Colonic mucosa (tissue), 4 donors: Measurements from ENCODE around the gene INO80. TPM values are rescaled to one million over a fixed set of nuclear protein-coding genes. Genes with fewer than 3 reads are reported as not detected.

Experiments
- DNase-seq: peaks from one replicate; pipeline ENCODE4 v3.0.0-alpha.2; 2020
- H3K27ac ChIP-seq: fragments of 200-600 bp; one replicate; pipeline ENCODE4 v1.8.0; 2021
- H3K27me3 ChIP-seq: fragments of 200-600 bp; one replicate; pipeline ENCODE4 v1.8.0; 2021
- H3K36me3 ChIP-seq: fragments of 200-600 bp; one replicate; pipeline ENCODE4 v1.8.0; 2021
- H3K4me1 ChIP-seq: fragments of 200-600 bp; one replicate; pipeline ENCODE4 v1.8.0; 2021; ENCODE audit warnings: mild to moderate bottlenecking
- H3K4me3 ChIP-seq: fragments of 200-600 bp; one replicate; pipeline ENCODE4 v1.8.0; 2021
- H3K9ac ChIP-seq, 2 donors: one replicate each; pipeline ENCODE4 v1.7.0; 2013; ENCODE audit warnings: control low read depth in 2 of 2, low read depth in 2 of 2, low read length in 2 of 2
- H3K9me3 ChIP-seq: fragments of 200-600 bp; one replicate; pipeline ENCODE4 v1.8.0; 2021
- intact Hi-C: fragments of 100-400 bp; cut with DNase I; formaldehyde crosslinking; loops from one replicate; pipeline ENCODE4 v1.14.1; 2022
- total RNA-seq, 2 donors: library from RNA; stranded (reverse); fragmentation: NEBNext Ultra II Directional in 1 of 2; extraction: Animal tissue kit (Norgen Biotek cat#: 25700) in 1 of 2; gene quantifications; one replicate each; pipeline ENCODE4 v1.2.1, GENCODE V29; 2021
- TF ChIP-seq, protein P1 (sequence below): fragments of 200-600 bp; IDR thresholded peaks from one replicate; pipeline ENCODE4 v1.8.0; 2022; ENCODE audit warnings: antibody characterized with exemption, mild to moderate bottlenecking
- donor health status: healthy.
- donor health status: DM: no; HTN: no; CAD: no.
- donor health status: DM: no; HTN: no; CAD: no.

The INO80 gene
- total RNA-seq, 2 donors from 2014 or later: 17.6 to 27.4 TPM

DNA sequence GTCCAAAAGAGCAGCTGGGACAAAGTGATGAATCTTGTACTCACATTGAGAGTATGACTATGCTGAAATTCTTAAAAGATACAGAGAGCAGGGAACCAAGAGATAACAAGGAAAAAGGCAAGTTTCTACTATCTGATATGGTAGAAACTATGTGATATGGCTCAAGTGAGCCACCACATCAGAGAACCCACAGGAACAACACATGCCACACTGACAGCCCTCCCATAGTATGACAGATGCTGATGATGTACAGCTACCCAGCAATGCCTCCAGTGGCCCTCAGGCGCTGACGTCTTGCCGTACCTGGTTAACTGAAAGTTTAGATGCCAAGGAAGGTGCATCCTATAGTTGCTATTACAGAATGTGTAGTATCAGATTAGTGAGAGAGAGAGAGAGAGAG is 120.4 kb downstream of the INO80 start:
- Histone ChIP-seq H3K36me3 (peaks cover 7% of the 10 kb centered on the region), H3K9me3 (no peaks in the 10 kb centered on the region), H3K27me3 (no peaks in the 10 kb centered on the region), H3K4me1 (no peaks in the 10 kb centered on the region), H3K9ac (no peak overlapping the region), H3K27ac (no peak overlapping the region), H3K4me3 (no peak overlapping the region)
- intact Hi-C loops: no loop called here
- TF ChIP-seq, protein P1, sequence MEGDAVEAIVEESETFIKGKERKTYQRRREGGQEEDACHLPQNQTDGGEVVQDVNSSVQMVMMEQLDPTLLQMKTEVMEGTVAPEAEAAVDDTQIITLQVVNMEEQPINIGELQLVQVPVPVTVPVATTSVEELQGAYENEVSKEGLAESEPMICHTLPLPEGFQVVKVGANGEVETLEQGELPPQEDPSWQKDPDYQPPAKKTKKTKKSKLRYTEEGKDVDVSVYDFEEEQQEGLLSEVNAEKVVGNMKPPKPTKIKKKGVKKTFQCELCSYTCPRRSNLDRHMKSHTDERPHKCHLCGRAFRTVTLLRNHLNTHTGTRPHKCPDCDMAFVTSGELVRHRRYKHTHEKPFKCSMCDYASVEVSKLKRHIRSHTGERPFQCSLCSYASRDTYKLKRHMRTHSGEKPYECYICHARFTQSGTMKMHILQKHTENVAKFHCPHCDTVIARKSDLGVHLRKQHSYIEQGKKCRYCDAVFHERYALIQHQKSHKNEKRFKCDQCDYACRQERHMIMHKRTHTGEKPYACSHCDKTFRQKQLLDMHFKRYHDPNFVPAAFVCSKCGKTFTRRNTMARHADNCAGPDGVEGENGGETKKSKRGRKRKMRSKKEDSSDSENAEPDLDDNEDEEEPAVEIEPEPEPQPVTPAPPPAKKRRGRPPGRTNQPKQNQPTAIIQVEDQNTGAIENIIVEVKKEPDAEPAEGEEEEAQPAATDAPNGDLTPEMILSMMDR: no peak
- DNase-seq: no peak

DNA sequence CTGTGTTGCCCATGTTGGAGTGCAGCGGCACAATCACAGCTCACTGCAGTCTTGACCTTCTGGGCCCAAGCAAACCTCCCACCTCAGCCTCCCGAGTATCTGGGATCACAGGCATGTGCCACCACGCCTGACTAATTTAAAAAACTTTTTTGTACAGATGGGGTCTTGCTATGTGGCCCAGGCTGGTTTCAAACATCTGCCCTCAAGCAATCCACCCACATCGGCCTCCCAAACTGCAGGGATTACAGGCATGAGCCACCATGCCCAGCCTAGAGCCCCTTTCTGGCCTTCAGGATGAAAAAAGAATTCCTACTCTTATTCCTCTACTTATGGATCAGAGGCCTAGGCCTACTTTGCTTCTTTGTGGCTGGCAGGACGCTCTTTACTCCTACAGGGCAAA is 123.3 kb downstream of the INO80 start:
- no peak for DNase-seq
- Histone ChIP-seq H3K36me3 (peaks cover 8% of the 10 kb centered on the region), H3K27me3 (no peaks in the 10 kb centered on the region), H3K4me1 (no peaks in the 10 kb centered on the region), H3K4me3 (no peak overlapping the region), H3K27ac (no peak overlapping the region), H3K9me3 (no peaks in the 10 kb centered on the region), H3K9ac (no peak overlapping the region)
- intact Hi-C loops: no loop called here
- TF ChIP-seq, protein P1: no peak

GRCh38 chr15:40992241-40992741 is 123.8 kb downstream of the INO80 start:
- TF ChIP-seq, protein P1: no peak
- intact Hi-C loops: no loop called here
- no peaks in the 10 kb centered on the region for H3K9me3 ChIP-seq
- H3K27me3 ChIP-seq: no peaks in the 10 kb centered on the region
- no peaks in the 10 kb centered on the region for H3K4me1 ChIP-seq
- H3K27ac ChIP-seq: no peak overlapping the region
- no peak overlapping the region for H3K4me3 ChIP-seq
- DNase-seq: no peak
- H3K9ac ChIP-seq: no peak overlapping the region
- peaks cover 12% of the 10 kb centered on the region for H3K36me3 ChIP-seq

GRCh38 chr15:40991355-40991754 is 124.7 kb downstream of the INO80 start:
- Histone ChIP-seq H3K9ac (no peak overlapping the region), H3K27me3 (no peaks in the 10 kb centered on the region), H3K36me3 (peaks cover 12% of the 10 kb centered on the region), H3K4me3 (no peak overlapping the region), H3K27ac (no peak overlapping the region), H3K4me1 (no peaks in the 10 kb centered on the region), H3K9me3 (no peaks in the 10 kb centered on the region)
- intact Hi-C loops: no loop called here
- no peak for DNase-seq
- TF ChIP-seq, protein P1: no peak

DNA sequence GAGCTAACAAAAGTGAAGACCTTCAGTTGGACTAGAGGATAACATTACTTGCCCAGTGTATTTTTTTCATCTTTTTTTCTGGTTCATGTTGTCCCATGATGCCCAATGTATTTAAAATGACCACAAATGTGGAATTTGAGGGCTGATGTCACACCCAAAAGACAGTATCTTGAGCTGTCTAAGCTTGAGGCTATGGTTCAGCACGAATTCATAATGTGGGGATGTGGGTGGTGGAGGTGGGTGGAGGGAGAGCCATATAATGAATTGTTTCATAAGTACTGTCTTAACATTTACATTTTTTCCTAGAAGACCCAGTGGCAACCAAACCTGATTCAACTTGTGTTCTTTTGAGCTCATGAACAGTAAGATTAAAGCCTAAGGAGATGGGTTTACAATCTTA is 125.3 kb downstream of the INO80 start:
- H3K4me3 ChIP-seq: no peak overlapping the region
- intact Hi-C loops: no loop called here
- peaks cover 7% of the 10 kb centered on the region for H3K36me3 ChIP-seq
- H3K27ac ChIP-seq: no peak overlapping the region
- no peak overlapping the region for H3K9ac ChIP-seq
- no peaks in the 10 kb centered on the region for H3K9me3 ChIP-seq
- H3K27me3 ChIP-seq: no peaks in the 10 kb centered on the region
- TF ChIP-seq, protein P1: no peak
- no peaks in the 10 kb centered on the region for H3K4me1 ChIP-seq
- DNase-seq: no peak
